ENCODE results near the gene ST6GALNAC4. TPM values are rescaled to one million over a fixed set of nuclear protein-coding genes. Genes with fewer than 3 reads are reported as not detected.

ST6GALNAC4 gene
- total and polyA plus RNA-seq, 8 donors: 20.7 to 89.9 (median 26.4) TPM

DNA sequence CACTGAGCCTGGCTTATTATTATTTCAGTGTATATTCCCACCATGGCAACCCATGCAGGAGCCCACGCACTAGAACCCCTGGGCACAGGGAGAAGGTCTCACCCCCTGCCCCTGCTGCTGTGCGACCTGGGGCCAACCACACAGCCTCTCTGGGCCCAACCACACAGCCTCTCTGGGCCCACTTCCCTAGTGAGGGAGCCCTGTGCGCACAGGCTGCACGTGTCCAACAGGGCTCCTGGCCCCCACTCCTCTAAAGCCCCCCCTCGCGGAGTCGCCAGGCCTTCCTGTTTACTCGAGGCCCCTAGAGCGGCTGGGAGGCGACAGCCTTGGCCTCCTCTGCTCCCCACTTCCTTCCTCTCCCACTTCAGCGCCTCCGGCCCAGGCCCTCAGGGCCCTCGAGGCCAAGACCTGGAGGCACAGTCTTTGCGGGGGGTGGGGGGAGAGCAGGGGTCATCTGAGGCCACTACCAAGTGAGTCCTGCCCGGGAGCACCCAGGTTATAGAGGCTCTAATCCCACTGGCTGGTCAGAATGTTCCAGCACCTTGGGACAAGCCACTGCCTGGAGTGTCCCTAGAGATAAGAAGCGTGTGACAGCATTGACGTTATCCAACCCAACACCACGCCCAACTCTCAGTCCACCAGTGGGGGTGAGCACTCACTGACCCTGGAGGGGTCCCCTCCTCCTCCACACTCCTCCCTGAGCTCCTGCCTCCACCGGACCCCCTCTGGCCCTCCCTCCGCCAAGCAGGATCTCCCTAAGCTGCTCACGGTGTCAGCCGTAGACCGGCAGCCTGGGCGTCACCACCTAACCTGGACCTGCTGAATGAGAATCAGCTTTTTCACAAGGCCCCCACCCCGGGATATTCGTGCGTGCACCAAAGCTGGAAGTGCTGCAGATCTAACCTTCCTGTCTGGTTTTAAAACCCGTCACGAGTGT, 54.5 kb downstream of the ST6GALNAC4 start:
- H3K9me3 ChIP-seq: no peaks in the 10 kb centered on the region
- H3K4me3 ChIP-seq: no peak overlapping the region
- H3K36me3 ChIP-seq: peaks cover 0 to 2% of the 10 kb centered on the region in 2 donors
- H3K27ac ChIP-seq: peak overlapping the region; percentile 75 to 78
- peak in 3 of 4 donors; percentile 79 to 91 (median 91) for DNase-seq
- no peaks in the 10 kb centered on the region for H3K27me3 ChIP-seq
- ATAC-seq: peak; percentile 85
- H3K4me1 ChIP-seq: peaks cover 24 to 84% of the 10 kb centered on the region in 2 donors
- intact Hi-C loops (cut with DNase I): no loop called here
- TF ChIP-seq, protein P1, sequence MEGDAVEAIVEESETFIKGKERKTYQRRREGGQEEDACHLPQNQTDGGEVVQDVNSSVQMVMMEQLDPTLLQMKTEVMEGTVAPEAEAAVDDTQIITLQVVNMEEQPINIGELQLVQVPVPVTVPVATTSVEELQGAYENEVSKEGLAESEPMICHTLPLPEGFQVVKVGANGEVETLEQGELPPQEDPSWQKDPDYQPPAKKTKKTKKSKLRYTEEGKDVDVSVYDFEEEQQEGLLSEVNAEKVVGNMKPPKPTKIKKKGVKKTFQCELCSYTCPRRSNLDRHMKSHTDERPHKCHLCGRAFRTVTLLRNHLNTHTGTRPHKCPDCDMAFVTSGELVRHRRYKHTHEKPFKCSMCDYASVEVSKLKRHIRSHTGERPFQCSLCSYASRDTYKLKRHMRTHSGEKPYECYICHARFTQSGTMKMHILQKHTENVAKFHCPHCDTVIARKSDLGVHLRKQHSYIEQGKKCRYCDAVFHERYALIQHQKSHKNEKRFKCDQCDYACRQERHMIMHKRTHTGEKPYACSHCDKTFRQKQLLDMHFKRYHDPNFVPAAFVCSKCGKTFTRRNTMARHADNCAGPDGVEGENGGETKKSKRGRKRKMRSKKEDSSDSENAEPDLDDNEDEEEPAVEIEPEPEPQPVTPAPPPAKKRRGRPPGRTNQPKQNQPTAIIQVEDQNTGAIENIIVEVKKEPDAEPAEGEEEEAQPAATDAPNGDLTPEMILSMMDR (IDR thresholded peaks at IDR 0.05): no peak

DNA sequence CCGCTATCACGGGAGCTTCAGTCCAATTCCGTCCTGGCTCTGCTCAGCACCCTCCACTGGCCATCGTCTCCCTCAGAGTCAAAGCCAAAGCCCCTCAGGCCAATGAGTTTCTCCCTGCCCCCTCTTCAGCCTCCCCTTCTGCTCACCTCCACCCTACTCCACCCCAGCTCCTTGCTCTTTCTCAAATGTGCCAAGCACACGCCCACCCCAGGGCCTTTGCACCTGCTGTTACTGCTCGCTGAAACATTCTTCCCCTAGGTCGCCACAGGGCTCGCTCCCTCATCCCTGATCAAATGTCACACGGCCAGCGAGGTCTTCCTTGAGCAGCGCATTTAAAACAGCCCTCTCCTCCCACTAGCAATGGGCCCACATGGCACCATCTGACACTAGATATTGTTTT, 56.1 kb downstream of the ST6GALNAC4 start:
- no peak for DNase-seq
- no peak overlapping the region for H3K27ac ChIP-seq

DNA sequence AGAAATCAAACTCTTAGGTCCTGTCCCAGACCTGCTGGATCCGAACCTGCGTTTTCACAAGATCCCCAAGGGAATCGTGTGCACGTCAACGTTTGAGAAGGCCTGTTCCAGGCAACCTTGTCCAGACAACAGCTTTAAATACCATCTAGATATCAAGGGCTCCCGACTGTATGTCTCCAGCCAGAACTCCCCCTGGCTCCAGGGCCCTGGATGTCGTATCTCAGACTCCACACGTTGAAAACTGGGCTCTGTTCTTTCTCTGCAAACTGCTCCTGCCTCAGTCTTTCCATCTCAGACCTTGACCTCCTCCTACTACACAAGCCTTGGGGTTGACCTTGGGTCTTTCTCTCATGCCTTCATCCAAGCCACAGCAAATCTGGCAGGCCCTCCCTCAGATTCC, 56.6 kb downstream of the ST6GALNAC4 start:
- DNase-seq (no peak), ATAC-seq (no peak)
- TF ChIP-seq, protein P1 (IDR thresholded peaks at IDR 0.05): no peak
- Histone ChIP-seq H3K27ac (no peak overlapping the region), H3K4me3 (no peak overlapping the region), H3K36me3 (no peaks in the 10 kb centered on the region), H3K27me3 (no peaks in the 10 kb centered on the region), H3K4me1 (peaks cover 24 to 89% of the 10 kb centered on the region in 2 donors), H3K9me3 (no peaks in the 10 kb centered on the region)
- intact Hi-C loops (cut with DNase I): no loop called here

More for the DNA sequence above, 56.1 kb downstream of the ST6GALNAC4 start:
- H3K4me3 ChIP-seq: no peak overlapping the region
- intact Hi-C loops (cut with DNase I): no loop called here
- TF ChIP-seq, protein P1 (IDR thresholded peaks at IDR 0.05): no peak
- no peaks in the 10 kb centered on the region for H3K36me3 ChIP-seq
- no peaks in the 10 kb centered on the region for H3K27me3 ChIP-seq
- H3K4me1 ChIP-seq: peaks cover 24 to 87% of the 10 kb centered on the region in 2 donors
- H3K9me3 ChIP-seq: no peaks in the 10 kb centered on the region
- no peak for ATAC-seq

DNA sequence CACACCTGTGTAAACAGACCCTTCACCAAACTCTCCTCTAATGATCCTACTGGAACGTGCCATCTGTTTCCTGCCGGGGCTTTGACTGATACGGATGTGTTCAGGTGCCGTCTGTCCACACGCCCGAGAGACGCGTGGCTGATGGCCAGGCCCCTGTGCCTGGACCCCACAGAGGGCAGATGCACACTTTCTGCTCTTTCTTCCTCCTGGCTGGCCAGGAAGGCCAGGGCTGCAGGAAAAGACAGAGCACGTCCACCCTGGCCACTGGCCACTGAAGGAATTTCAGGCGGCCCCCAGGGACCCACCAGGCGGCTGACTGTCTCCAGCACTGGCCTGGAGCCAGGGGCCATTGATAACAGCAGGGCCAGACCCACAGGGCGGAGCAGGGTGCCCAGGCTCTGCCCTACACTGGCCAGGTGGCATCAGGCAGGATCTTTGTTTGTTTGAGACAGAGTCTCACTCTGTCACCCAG, 58.8 kb downstream of the ST6GALNAC4 start:
- Histone ChIP-seq H3K4me1 (peaks cover 29 to 83% of the 10 kb centered on the region in 2 donors), H3K27me3 (no peaks in the 10 kb centered on the region), H3K9me3 (no peaks in the 10 kb centered on the region), H3K27ac (peak overlapping the region in 1 of 2 donors; percentile 50), H3K36me3 (no peaks in the 10 kb centered on the region), H3K4me3 (no peak overlapping the region)
- no peak for DNase-seq
- intact Hi-C loops (cut with DNase I): no loop called here
- no peak for ATAC-seq
- TF ChIP-seq, protein P1 (IDR thresholded peaks at IDR 0.05): no peak

Small RNA genes lying within 50 kb of the gene (microRNA-seq; reads per million reads assigned to microRNA genes)
- 0.14 to 0.17 reads per million in 2 donors for gene MIR4672

Other genes with a start within 250 kb of the ST6GALNAC4 start
- 1 to 10 TPM in 1 of 2 donors, under 1 TPM in 1; 0.35 to 7.6 TPM for gene CFAP157, start 210.1 kb downstream of the ST6GALNAC4 start, total RNA-seq
- gene CFAP157, start 210.1 kb downstream of the ST6GALNAC4 start, polyA plus RNA-seq (ENCODE audit: insufficient read length in 6 of 6): 10 to 100 TPM in 3 of 6 donors, 1 to 10 TPM in 3; 3.3 to 12.6 (median 9.8) TPM
- gene PTRH1, start 201.4 kb downstream of the ST6GALNAC4 start, total RNA-seq: 10 to 100 TPM; 17.1 to 20.2 TPM
- 10 to 100 TPM in 1 of 6 donors, 1 to 10 TPM in 5; 3.6 to 10.3 (median 6.5) TPM for gene PTRH1, start 201.4 kb downstream of the ST6GALNAC4 start, polyA plus RNA-seq (ENCODE audit: insufficient read length in 6 of 6)
- 1 to 10 TPM in 1 of 2 donors, under 1 TPM in 1; 0.15 to 1.0 TPM for gene TTC16, start 201.0 kb downstream of the ST6GALNAC4 start, total RNA-seq
- gene TTC16, start 201.0 kb downstream of the ST6GALNAC4 start, polyA plus RNA-seq (ENCODE audit: insufficient read length in 6 of 6): 1 to 10 TPM in 1 of 6 donors, under 1 TPM in 5; 0.29 to 1.4 (median 0.78) TPM
- 10 to 100 TPM; 19.5 to 21.8 TPM for gene TOR2A, start 181.7 kb downstream of the ST6GALNAC4 start, total RNA-seq
- gene TOR2A, start 181.7 kb downstream of the ST6GALNAC4 start, polyA plus RNA-seq (ENCODE audit: insufficient read length in 6 of 6): 10 to 100 TPM; 10.6 to 16.4 (median 13.2) TPM
- gene SH2D3C, start 138.4 kb downstream of the ST6GALNAC4 start, total RNA-seq: 10 to 100 TPM; 21.7 to 41.9 TPM
- gene SH2D3C, start 138.4 kb downstream of the ST6GALNAC4 start, polyA plus RNA-seq (ENCODE audit: insufficient read length in 6 of 6): 10 to 100 TPM; 25.1 to 38.3 (median 32.6) TPM
- 10 to 100 TPM; 78.8 to 83.4 TPM for gene CDK9, start 131.0 kb downstream of the ST6GALNAC4 start, total RNA-seq
- gene CDK9, start 131.0 kb downstream of the ST6GALNAC4 start, polyA plus RNA-seq (ENCODE audit: insufficient read length in 6 of 6): 10 to 100 TPM; 56.0 to 68.7 (median 61.1) TPM
- gene FPGS, start 114.2 kb downstream of the ST6GALNAC4 start, total RNA-seq: 10 to 100 TPM; 59.3 to 97.4 TPM
- gene FPGS, start 114.2 kb downstream of the ST6GALNAC4 start, polyA plus RNA-seq (ENCODE audit: insufficient read length in 6 of 6): 10 to 100 TPM; 38.8 to 61.0 (median 48.5) TPM
- 100 to 1,000 TPM; 173 to 354 TPM for gene ENG, start 62.4 kb downstream of the ST6GALNAC4 start, total RNA-seq
- 100 to 1,000 TPM in 1 of 6 donors, 10 to 100 TPM in 5; 71.8 to 120 (median 88.1) TPM for gene ENG, start 62.4 kb downstream of the ST6GALNAC4 start, polyA plus RNA-seq (ENCODE audit: insufficient read length in 6 of 6)
- gene AK1, start 39.4 kb downstream of the ST6GALNAC4 start, total RNA-seq: 100 to 1,000 TPM; 111 to 264 TPM
- gene AK1, start 39.4 kb downstream of the ST6GALNAC4 start, polyA plus RNA-seq (ENCODE audit: insufficient read length in 6 of 6): 10 to 100 TPM; 47.3 to 93.5 (median 63.8) TPM
- gene ST6GALNAC6, start 17.4 kb downstream of the ST6GALNAC4 start, total RNA-seq: 10 to 100 TPM; 43.5 to 57.0 TPM
- 10 to 100 TPM; 44.1 to 53.5 (median 48.6) TPM for gene ST6GALNAC6, start 17.4 kb downstream of the ST6GALNAC4 start, polyA plus RNA-seq (ENCODE audit: insufficient read length in 6 of 6)
- gene PIP5KL1, start 13.7 kb upstream of the ST6GALNAC4 start, total RNA-seq: 1 to 10 TPM; 3.8 to 6.7 TPM
- gene PIP5KL1, start 13.7 kb upstream of the ST6GALNAC4 start, polyA plus RNA-seq (ENCODE audit: insufficient read length in 6 of 6): 1 to 10 TPM; 2.7 to 7.9 (median 5.0) TPM
- gene DPM2, start 20.8 kb upstream of the ST6GALNAC4 start, total RNA-seq: 10 to 100 TPM; 38.6 to 47.6 TPM
- 10 to 100 TPM; 32.1 to 38.5 (median 34.6) TPM for gene DPM2, start 20.8 kb upstream of the ST6GALNAC4 start, polyA plus RNA-seq (ENCODE audit: insufficient read length in 6 of 6)
- gene EEIG1, start 63.9 kb upstream of the ST6GALNAC4 start, total RNA-seq: 10 to 100 TPM; 60.7 to 67.3 TPM
- 10 to 100 TPM; 28.2 to 40.7 (median 35.7) TPM for gene EEIG1, start 63.9 kb upstream of the ST6GALNAC4 start, polyA plus RNA-seq (ENCODE audit: insufficient read length in 6 of 6)
- gene NAIF1, start 150.3 kb upstream of the ST6GALNAC4 start, total RNA-seq: 1 to 10 TPM; 7.7 to 8.0 TPM
- 10 to 100 TPM in 3 of 6 donors, 1 to 10 TPM in 3; 8.2 to 11.5 (median 9.9) TPM for gene NAIF1, start 150.3 kb upstream of the ST6GALNAC4 start, polyA plus RNA-seq (ENCODE audit: insufficient read length in 6 of 6)
- gene SLC25A25, start 151.2 kb upstream of the ST6GALNAC4 start, total RNA-seq: 10 to 100 TPM; 19.5 to 21.0 TPM
- gene SLC25A25, start 151.2 kb upstream of the ST6GALNAC4 start, polyA plus RNA-seq (ENCODE audit: insufficient read length in 6 of 6): 10 to 100 TPM in 5 of 6 donors, 1 to 10 TPM in 1; 9.8 to 16.3 (median 13.6) TPM
- 10 to 100 TPM; 34.8 to 56.9 TPM for gene PTGES2, start 210.7 kb upstream of the ST6GALNAC4 start, total RNA-seq
- 10 to 100 TPM; 25.8 to 45.6 (median 35.9) TPM for gene PTGES2, start 210.7 kb upstream of the ST6GALNAC4 start, polyA plus RNA-seq (ENCODE audit: insufficient read length in 6 of 6)
- 100 to 1,000 TPM in 1 of 2 donors, 10 to 100 TPM in 1; 37.7 to 155 TPM for gene LCN2, start 232.4 kb upstream of the ST6GALNAC4 start, total RNA-seq
- gene LCN2, start 232.4 kb upstream of the ST6GALNAC4 start, polyA plus RNA-seq (ENCODE audit: insufficient read length in 6 of 6): 1 to 10 TPM; 1.3 to 3.1 (median 1.8) TPM
- 10 to 100 TPM; 38.4 to 66.0 TPM for gene BBLN, start 243.2 kb upstream of the ST6GALNAC4 start, total RNA-seq
- gene BBLN, start 243.2 kb upstream of the ST6GALNAC4 start, polyA plus RNA-seq (ENCODE audit: insufficient read length in 6 of 6): 10 to 100 TPM; 27.1 to 44.3 (median 36.3) TPM